Subcutaneous abdominal adipose tissue (tissue), 5 donors: Measurements from ENCODE around the gene THEMIS2.

ENCODE experiments used
- H3K27ac ChIP-seq: one replicate; pipeline ENCODE4 v1.7.0; 2013; ENCODE audit warnings: low read depth, mild to moderate bottlenecking, inconsistent platforms, low read length, moderate library complexity
- H3K27me3 ChIP-seq, 5 donors: one replicate each; pipeline ENCODE4 v1.7.0; 2013; ENCODE audit warnings: low read length in 5 of 5, inconsistent platforms in 1 of 5; ENCODE audit not compliant: control insufficient read depth in 5 of 5, insufficient read depth in 4 of 5
- H3K36me3 ChIP-seq, 5 donors: one replicate each; pipeline ENCODE4 v1.7.0; 2013; ENCODE audit warnings: low read length in 5 of 5; ENCODE audit not compliant: control insufficient read depth in 5 of 5, insufficient read depth in 5 of 5
- H3K4me1 ChIP-seq, 5 donors: one replicate each; pipeline ENCODE4 v1.7.0; 2013; ENCODE audit warnings: low read length in 5 of 5, mild to moderate bottlenecking in 3 of 5, moderate library complexity in 1 of 5; ENCODE audit not compliant: control insufficient read depth in 5 of 5, insufficient read depth in 5 of 5
- H3K4me3 ChIP-seq, 5 donors: one replicate each; pipeline ENCODE4 v1.7.0; 2013; ENCODE audit warnings: low read length in 5 of 5, low read depth in 1 of 5
- H3K9ac ChIP-seq, 5 donors: one replicate each; pipeline ENCODE4 v1.7.0; 2013; ENCODE audit warnings: low read length in 5 of 5, mild to moderate bottlenecking in 4 of 5, moderate library complexity in 3 of 5
- H3K9me3 ChIP-seq, 5 donors: one replicate each; pipeline ENCODE4 v1.7.0; 2013; ENCODE audit warnings: low read length in 5 of 5; ENCODE audit not compliant: control insufficient read depth in 5 of 5
- donor health status: healthy.
- donor health status: healthy.
- donor health status: healthy.
- donor health status: healthy.
- donor health status: healthy.

Gene THEMIS2

GRCh38 chr1:27873671-27874384 is 1.5 kb downstream of the THEMIS2 start:
- H3K36me3 ChIP-seq: peaks cover 0 to 9% (median 4%) of the 10 kb centered on the region in 5 donors
- H3K4me1 ChIP-seq: peaks cover 0 to 49% (median 24%) of the 10 kb centered on the region in 5 donors
- no peaks in the 10 kb centered on the region for H3K9me3 ChIP-seq
- peak overlapping the region in 4 of 5 donors; percentile 52 to 87 (median 82) for H3K9ac ChIP-seq
- H3K27me3 ChIP-seq: no peaks in the 10 kb centered on the region
- peak overlapping the region; percentile 50 for H3K27ac ChIP-seq
- H3K4me3 ChIP-seq: peak overlapping the region; percentile 76 to 89 (median 83)

- peaks cover 0 to 46% (median 21%) of the 10 kb centered on the region in 5 donors for H3K4me1 ChIP-seq
- no peak overlapping the region for H3K9ac ChIP-seq
- H3K27me3 ChIP-seq: no peaks in the 10 kb centered on the region
- peaks cover 0 to 18% (median 8%) of the 10 kb centered on the region in 5 donors for H3K36me3 ChIP-seq
- H3K4me3 ChIP-seq: no peak overlapping the region
- no peaks in the 10 kb centered on the region for H3K9me3 ChIP-seq
- no peak overlapping the region for H3K27ac ChIP-seq
These were observed 4.2 kb downstream of the THEMIS2 start for GRCh38 chr1:27876341-27877114.

- H3K4me1 ChIP-seq: peaks cover 0 to 44% (median 19%) of the 10 kb centered on the region in 5 donors
- H3K27me3 ChIP-seq: no peaks in the 10 kb centered on the region
- no peak overlapping the region for H3K4me3 ChIP-seq
- no peaks in the 10 kb centered on the region for H3K9me3 ChIP-seq
- peaks cover 0 to 23% (median 8%) of the 10 kb centered on the region in 5 donors for H3K36me3 ChIP-seq
- H3K27ac ChIP-seq: no peak overlapping the region
- no peak overlapping the region for H3K9ac ChIP-seq
These were observed 4.7 kb downstream of the THEMIS2 start for GRCh38 chr1:27877115-27877416.

GRCh38 chr1:27878039-27878438 is 5.7 kb downstream of the THEMIS2 start:
- Histone ChIP-seq H3K4me3 (no peak overlapping the region), H3K9ac (no peak overlapping the region), H3K36me3 (peaks cover 0 to 32% (median 11%) of the 10 kb centered on the region in 5 donors), H3K27ac (no peak overlapping the region), H3K4me1 (peaks cover 0 to 45% (median 12%) of the 10 kb centered on the region in 5 donors), H3K27me3 (no peaks in the 10 kb centered on the region), H3K9me3 (no peaks in the 10 kb centered on the region)

- H3K4me3 ChIP-seq: no peak overlapping the region
- peaks cover 0 to 45% (median 8%) of the 10 kb centered on the region in 5 donors for H3K4me1 ChIP-seq
- no peak overlapping the region for H3K9ac ChIP-seq
- H3K27me3 ChIP-seq: no peaks in the 10 kb centered on the region
- H3K27ac ChIP-seq: no peak overlapping the region
- peaks cover 0 to 40% (median 17%) of the 10 kb centered on the region in 5 donors for H3K36me3 ChIP-seq
- H3K9me3 ChIP-seq: no peaks in the 10 kb centered on the region
These were observed 6.5 kb downstream of the THEMIS2 start for GRCh38 chr1:27878787-27879335.

GRCh38 chr1:27879374-27880082 is 7.2 kb downstream of the THEMIS2 start:
- Histone ChIP-seq H3K9me3 (no peaks in the 10 kb centered on the region), H3K27me3 (no peaks in the 10 kb centered on the region), H3K4me1 (peaks cover 0 to 51% (median 12%) of the 10 kb centered on the region in 5 donors), H3K4me3 (no peak overlapping the region), H3K36me3 (peaks cover 0 to 46% (median 23%) of the 10 kb centered on the region in 5 donors), H3K27ac (no peak overlapping the region), H3K9ac (peak overlapping the region in 1 of 5 donors; percentile 22)

- H3K36me3 ChIP-seq: peaks cover 4 to 61% (median 31%) of the 10 kb centered on the region in 5 donors
- H3K4me3 ChIP-seq: no peak overlapping the region
- no peaks in the 10 kb centered on the region for H3K27me3 ChIP-seq
- H3K9me3 ChIP-seq: no peaks in the 10 kb centered on the region
- H3K27ac ChIP-seq: no peak overlapping the region
- no peak overlapping the region for H3K9ac ChIP-seq
- peaks cover 0 to 63% (median 9%) of the 10 kb centered on the region in 5 donors for H3K4me1 ChIP-seq
These were observed 10.2 kb downstream of the THEMIS2 start for GRCh38 chr1:27882543-27882903.

- no peak overlapping the region for H3K27ac ChIP-seq
- peaks cover 4 to 62% (median 33%) of the 10 kb centered on the region in 5 donors for H3K36me3 ChIP-seq
- no peaks in the 10 kb centered on the region for H3K27me3 ChIP-seq
- H3K9ac ChIP-seq: no peak overlapping the region
- no peaks in the 10 kb centered on the region for H3K9me3 ChIP-seq
- no peak overlapping the region for H3K4me3 ChIP-seq
- H3K4me1 ChIP-seq: peaks cover 0 to 63% (median 10%) of the 10 kb centered on the region in 5 donors
These were observed 11.2 kb downstream of the THEMIS2 start for GRCh38 chr1:27883536-27883935.

- peaks cover 0 to 57% (median 10%) of the 10 kb centered on the region in 5 donors for H3K4me1 ChIP-seq
- no peaks in the 10 kb centered on the region for H3K27me3 ChIP-seq
- peaks cover 4 to 66% (median 34%) of the 10 kb centered on the region in 5 donors for H3K36me3 ChIP-seq
- H3K27ac ChIP-seq: peak overlapping the region; percentile 37
- H3K9ac ChIP-seq: peak overlapping the region in 3 of 5 donors; percentile 1 to 26 (median 17)
- no peak overlapping the region for H3K4me3 ChIP-seq
- no peaks in the 10 kb centered on the region for H3K9me3 ChIP-seq
These were observed 11.9 kb downstream of the THEMIS2 start for GRCh38 chr1:27884006-27884954.
